HepG2 (cell line): Measurements from ENCODE around the gene CXADR. TPM values are rescaled to one million over a fixed set of nuclear protein-coding genes. Genes with fewer than 3 reads are reported as not detected.

ENCODE experiments used
- ATAC-seq: fragments of 200-7000 bp; cut with Tn5 transposase; 3 replicates; pipeline ENCODE4 v1.9.1; 2020; ENCODE audit warnings: mild to moderate bottlenecking, moderate library complexity
- BruUV-seq: library from RNA; stranded (reverse); fragments of 400-500 nt; replicated peaks from 2 replicates; lab custom pipeline; 2021; lab: Mats Ljungman, UMichigan
- CTCF ChIA-PET: fragments of 300-600 bp; formaldehyde crosslinking; extraction: SDS; loops from one replicate; lab custom pipeline; 2021; ENCODE audit warnings: low total read pairs, inconsistent platforms, low intra/inter-chr PET ratio; lab: Yijun Ruan, JAX
- POLR2A ChIA-PET: fragments of 350-600 bp; sonication (Branson Sonifier 250); formaldehyde crosslinking; loops from one replicate; lab custom pipeline; 2020; ENCODE audit warnings: antibody characterized with exemption, inconsistent platforms; lab: Yijun Ruan, JAX
- DNase-seq: peaks from one replicate; pipeline ENCODE4 v3.0.0-alpha.2; 2015; ENCODE audit warnings: low spot score
- FAIRE-seq: peaks from 3 replicates; lab custom pipeline; 2011; peaks lifted over from hg19 to GRCh38; lab: Jason Lieb, UNC
- H2AFZ ChIP-seq: one replicate; pipeline ENCODE4 v1.6.1; 2011; ENCODE audit warnings: low read length, inconsistent platforms
- H3K27ac ChIP-seq: fragments of 300-600 bp; 3 replicates; pipeline ENCODE4 v1.8.0; 2011; ENCODE audit warnings: mixed run types, mild to moderate bottlenecking, mixed read lengths, low read length, inconsistent platforms; ENCODE audit not compliant: insufficient read depth; ENCODE audit errors: extremely low read length
- H3K27me3 ChIP-seq, 2 experiments: fragments of 200-600 bp in 1 of 2; 2 replicates in 1 of 2; 3 replicates in 1 of 2; pipeline versions ENCODE4 v1.6.0 to v1.8.0; 2011; ENCODE audit warnings: low read length in 2 of 2, mild to moderate bottlenecking in 2 of 2, moderate library complexity in 2 of 2, inconsistent platforms in 1 of 2; ENCODE audit not compliant: insufficient read depth in 2 of 2, control insufficient read depth in 1 of 2
- H3K36me3 ChIP-seq, 2 experiments: fragments of 200-600 bp in 1 of 2; replicated peaks in 1 of 2; 2 replicates in 1 of 2; 3 replicates in 1 of 2; pipeline versions ENCODE4 v1.5.1 to v1.8.0; 2011; ENCODE audit warnings: low read length in 2 of 2, inconsistent platforms in 1 of 2; ENCODE audit not compliant: insufficient read depth in 2 of 2, control insufficient read depth in 1 of 2
- H3K4me1 ChIP-seq: 2 replicates; pipeline ENCODE4 v1.5.1; 2012; ENCODE audit warnings: low read length, inconsistent platforms; ENCODE audit not compliant: insufficient read depth
- H3K4me2 ChIP-seq: 2 replicates; pipeline ENCODE4 v1.6.0; 2011; ENCODE audit warnings: low read depth, low read length, inconsistent platforms
- H3K4me3 ChIP-seq, 3 experiments: fragments of 200-600 bp in 1 of 3; sonication (generic), shearing (Covaris generic) in 1 of 3; replicated peaks in 1 of 3; 2 replicates each; pipeline ENCODE4 v1.5.1; 2011 to 2016; ENCODE audit warnings: low read length in 3 of 3, inconsistent platforms in 2 of 3, low read depth in 2 of 3, mild to moderate bottlenecking in 2 of 3, control low read depth in 1 of 3, mixed read lengths in 1 of 3; ENCODE audit not compliant: insufficient read depth in 1 of 3
- H3K79me2 ChIP-seq: one replicate; pipeline ENCODE4 v1.6.1; 2011; ENCODE audit warnings: low read length, inconsistent platforms; ENCODE audit not compliant: insufficient read depth
- H3K9ac ChIP-seq: 2 replicates; pipeline ENCODE4 v1.6.0; 2011; ENCODE audit warnings: mild to moderate bottlenecking, low read depth, low read length, inconsistent platforms; ENCODE audit not compliant: insufficient read depth
- H3K9me3 ChIP-seq: 2 replicates; pipeline ENCODE4 v1.5.1; 2012; ENCODE audit warnings: mild to moderate bottlenecking, low read length
- H4K20me1 ChIP-seq: 2 replicates; pipeline ENCODE4 v1.6.0; 2011; ENCODE audit warnings: inconsistent platforms, mild to moderate bottlenecking, low read length, moderate library complexity; ENCODE audit not compliant: insufficient read depth
- CC2D1A ChIP-seq: sonication (generic); formaldehyde crosslinking; IDR thresholded peaks from 2 replicates; pipeline ENCODE4 v1.8.1; 2023; ENCODE audit warnings: mild to moderate bottlenecking, missing genetic modification reagents
- HES4 ChIP-seq: sonication (generic); formaldehyde crosslinking; IDR thresholded peaks from 2 replicates; pipeline ENCODE4 v1.9.0; 2021; ENCODE audit warnings: mild to moderate bottlenecking, missing genetic modification reagents, borderline replicate concordance
- KDM3A ChIP-seq: IDR thresholded peaks from 2 replicates; pipeline ENCODE4 v1.6.1; 2018; ENCODE audit warnings: low read depth, missing compliant biosample characterization
- MBNL3 ChIP-seq: fragments of 250-450 bp; sonication (Bioruptor Pico); conservative IDR thresholded peaks from 2 replicates; pipeline ENCODE4 v1.8.0; 2022; ENCODE audit warnings: mild to moderate bottlenecking, inconsistent platforms
- NFIC ChIP-seq: IDR thresholded peaks from 2 replicates; pipeline ENCODE4 v1.6.1; 2012; ENCODE audit warnings: mild to moderate bottlenecking, low read length, inconsistent platforms
- NR2F6 ChIP-seq, 2 experiments: IDR thresholded peaks; 2 replicates each; pipeline ENCODE4 v1.6.1; 2016; ENCODE audit warnings: antibody characterized with exemption in 1 of 2, mild to moderate bottlenecking in 1 of 2
- ZNF383 ChIP-seq: sonication (generic); formaldehyde crosslinking; IDR thresholded peaks from 2 replicates; pipeline ENCODE4 v1.4.0; 2020; ENCODE audit warnings: missing genetic modification reagents, mild to moderate bottlenecking, borderline replicate concordance
- ZNF564 ChIP-seq: sonication (generic); formaldehyde crosslinking; IDR thresholded peaks from 2 replicates; pipeline ENCODE4 v1.8.1; 2023; ENCODE audit warnings: mild to moderate bottlenecking, missing genetic modification reagents
- ZNF567 ChIP-seq: sonication (generic); formaldehyde crosslinking; IDR thresholded peaks from 2 replicates; pipeline ENCODE4 v1.8.1; 2023; ENCODE audit warnings: mild to moderate bottlenecking, missing genetic modification reagents, borderline replicate concordance
- ZNF619 ChIP-seq: sonication (generic); formaldehyde crosslinking; IDR thresholded peaks from 2 replicates; pipeline ENCODE4 v1.4.0; 2020; ENCODE audit warnings: mild to moderate bottlenecking, missing genetic modification reagents
- ZSCAN20 ChIP-seq: sonication (generic); formaldehyde crosslinking; IDR thresholded peaks from 2 replicates; pipeline ENCODE4 v1.4.0; 2020; ENCODE audit warnings: missing genetic modification reagents, mild to moderate bottlenecking, borderline replicate concordance
- ZSCAN9 ChIP-seq: IDR thresholded peaks from 2 replicates; pipeline ENCODE4 v1.6.1; 2016; ENCODE audit warnings: borderline replicate concordance
- WGBS: methylation state at CpG from one replicate; pipeline ENCODE4 v1.1.6; 2017; ENCODE audit warnings: low lambda C conversion rate; 5-methylcytosine and 5-hydroxymethylcytosine counted together
- in situ Hi-C: cut with HindIII; loops from 2 replicates; pipeline ENCODE4 v1.10.0; 2017; ENCODE audit warnings: low pct_unique_long_range_greater_than_20kb; ENCODE audit not compliant: extremely low pct_ligation_motif_present
- intact Hi-C: fragments of 100-400 bp; cut with micrococcal nuclease; formaldehyde crosslinking; loops from one replicate; pipeline ENCODE4 v1.10.0; 2022; ENCODE audit not compliant: unreplicated experiment
- polyA plus RNA-seq, 8 experiments: library from polyadenylated mRNA; depleted of rRNA in 3 of 8; stranded (reverse) in 7 of 8; unstranded in 1 of 8; fragments of >200 nt; fragmentation: Illumina TruSeq in 4 of 8; extraction: Trizol in 4 of 8; gene quantifications; 2 replicates each; pipeline versions ENCODE4 v1.2.1 to v1.2.3, GENCODE V29; 2011 to 2016; ENCODE audit warnings: low read depth in 4 of 8, missing spikeins in 1 of 8, mixed read lengths in 1 of 8; ENCODE audit not compliant: insufficient read depth in 1 of 8
- total RNA-seq, 5 experiments: library from RNA; depleted of rRNA; stranded (reverse); fragments of >200 nt; fragmentation: Illumina TruSeq; extraction: Trizol; gene quantifications; 2 replicates each; pipeline ENCODE4 v1.2.3, GENCODE V29; 2016; ENCODE audit warnings: low read depth in 1 of 5
- TF ChIP-seq, protein P1 (sequence below): IDR thresholded peaks from 2 replicates; pipeline ENCODE4 v1.6.1; 2018; ENCODE audit warnings: missing genetic modification reagents
- TF ChIP-seq, protein P2 (sequence below): sonication (generic); formaldehyde crosslinking; IDR thresholded peaks from 2 replicates; pipeline ENCODE4 v1.5.0; 2020; ENCODE audit warnings: missing genetic modification reagents
- TF ChIP-seq, protein P3 (sequence below): sonication (generic); formaldehyde crosslinking; IDR thresholded peaks from 2 replicates; pipeline ENCODE4 v1.4.0; 2020; ENCODE audit warnings: mild to moderate bottlenecking, missing genetic modification reagents, borderline replicate concordance

Gene CXADR
- total and polyA plus RNA-seq, 2 of the 13 experiments (the other 11 are each of a cell fraction or from before 2014, with no cell fraction given), result 86.8 to 110 TPM

DNA sequence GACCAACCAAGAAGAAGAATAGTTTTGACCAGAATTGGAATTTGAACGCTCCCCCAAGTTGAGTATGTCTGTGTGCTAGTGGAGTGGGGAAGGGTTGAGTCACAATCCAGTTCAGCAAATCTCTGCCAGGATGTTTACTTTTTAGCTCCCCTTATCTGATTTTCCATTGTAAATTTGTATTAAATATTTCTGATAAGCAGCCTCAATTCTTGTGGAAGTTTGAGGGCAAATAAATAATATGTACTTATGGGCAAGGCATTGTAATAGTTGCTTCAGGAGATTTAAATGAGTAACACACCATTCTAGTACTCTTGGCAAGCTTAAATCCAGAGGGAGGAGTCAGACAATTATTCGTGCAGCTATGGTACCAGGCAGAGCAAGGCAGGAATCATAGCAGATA, 14.4 kb downstream of the CXADR start:
- intact Hi-C loops (loop anchor here (2.0 kb wide), 1 partner anchor 14 kb away; the partner anchor contains the start of gene CXADR), in situ Hi-C loops (no loop called here)
- no TSS peak for BruUV-seq
- 2% methylated on average over 2 of the region's 2 CpGs for WGBS
- H3K9ac ChIP-seq, result no peak overlapping the region
- no peak overlapping the region for H2AFZ ChIP-seq
- H3K27ac ChIP-seq, result peak overlapping the region; percentile 58
- no peaks in the 10 kb centered on the region for H3K9me3 ChIP-seq
- H3K36me3 ChIP-seq, result peaks cover 0 to 10% of the 10 kb centered on the region in 2 experiments; a peak in 3 of 5 replicates
- no peaks in the 10 kb centered on the region for H3K27me3 ChIP-seq
- ATAC-seq, result peak; percentile 36
- peaks cover 95% of the 10 kb centered on the region for H3K79me2 ChIP-seq
- peak overlapping the region; percentile 49 for H3K4me2 ChIP-seq
- ChIA-PET POLR2A (interaction anchor here (0.8 to 1.3 kb wide), 6 partner anchors 8 to 73 kb away, joined by 3 to 11 read pairs (median 4); partner anchors contain the start of gene CXADR), CTCF (no interaction called here)
- no peak overlapping the region for H3K4me3 ChIP-seq
- peak; percentile 83 for DNase-seq
- peaks cover 98% of the 10 kb centered on the region for H3K4me1 ChIP-seq
- peak; percentile 73 for FAIRE-seq
- H4K20me1 ChIP-seq, result peaks cover 24% of the 10 kb centered on the region
- TF ChIP-seq, protein P1, sequence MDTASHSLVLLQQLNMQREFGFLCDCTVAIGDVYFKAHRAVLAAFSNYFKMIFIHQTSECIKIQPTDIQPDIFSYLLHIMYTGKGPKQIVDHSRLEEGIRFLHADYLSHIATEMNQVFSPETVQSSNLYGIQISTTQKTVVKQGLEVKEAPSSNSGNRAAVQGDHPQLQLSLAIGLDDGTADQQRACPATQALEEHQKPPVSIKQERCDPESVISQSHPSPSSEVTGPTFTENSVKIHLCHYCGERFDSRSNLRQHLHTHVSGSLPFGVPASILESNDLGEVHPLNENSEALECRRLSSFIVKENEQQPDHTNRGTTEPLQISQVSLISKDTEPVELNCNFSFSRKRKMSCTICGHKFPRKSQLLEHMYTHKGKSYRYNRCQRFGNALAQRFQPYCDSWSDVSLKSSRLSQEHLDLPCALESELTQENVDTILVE, result no peak; the same call in 1 of the 2 replicates
- TF ChIP-seq ZSCAN9 (CRISPR knock-in tag) (0 out of 2 replicates have a peak, but pooled peaks have one; percentile 62), HES4 (CRISPR knock-in tag) (no peak), ZNF383 (CRISPR knock-in tag) (no peak), ZNF619 (CRISPR knock-in tag) (no peak), NFIC (peak; percentile 74; the same call in 1 of the 2 replicates), ZNF567 (CRISPR knock-in tag) (no peak), NR2F6 (IDR thresholded peaks at IDR 0.05) (no peak), NR2F6 (CRISPR knock-in tag; IDR thresholded peaks at IDR 0.05) (peak; percentile 23; the same call in 1 of the 2 replicates), ZNF564 (no peak), KDM3A (no peak), ZSCAN20 (peak; percentile 53; the same call in 1 of the 2 replicates), CC2D1A (CRISPR knock-in tag) (no peak), MBNL3 (CRISPR knock-in tag) (no peak)
- TF ChIP-seq, protein P2, sequence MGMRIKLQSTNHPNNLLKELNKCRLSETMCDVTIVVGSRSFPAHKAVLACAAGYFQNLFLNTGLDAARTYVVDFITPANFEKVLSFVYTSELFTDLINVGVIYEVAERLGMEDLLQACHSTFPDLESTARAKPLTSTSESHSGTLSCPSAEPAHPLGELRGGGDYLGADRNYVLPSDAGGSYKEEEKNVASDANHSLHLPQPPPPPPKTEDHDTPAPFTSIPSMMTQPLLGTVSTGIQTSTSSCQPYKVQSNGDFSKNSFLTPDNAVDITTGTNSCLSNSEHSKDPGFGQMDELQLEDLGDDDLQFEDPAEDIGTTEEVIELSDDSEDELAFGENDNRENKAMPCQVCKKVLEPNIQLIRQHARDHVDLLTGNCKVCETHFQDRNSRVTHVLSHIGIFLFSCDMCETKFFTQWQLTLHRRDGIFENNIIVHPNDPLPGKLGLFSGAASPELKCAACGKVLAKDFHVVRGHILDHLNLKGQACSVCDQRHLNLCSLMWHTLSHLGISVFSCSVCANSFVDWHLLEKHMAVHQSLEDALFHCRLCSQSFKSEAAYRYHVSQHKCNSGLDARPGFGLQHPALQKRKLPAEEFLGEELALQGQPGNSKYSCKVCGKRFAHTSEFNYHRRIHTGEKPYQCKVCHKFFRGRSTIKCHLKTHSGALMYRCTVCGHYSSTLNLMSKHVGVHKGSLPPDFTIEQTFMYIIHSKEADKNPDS (CRISPR knock-in tag), result peak; percentile 30; the same call in 1 of the 2 replicates
- TF ChIP-seq, protein P3, sequence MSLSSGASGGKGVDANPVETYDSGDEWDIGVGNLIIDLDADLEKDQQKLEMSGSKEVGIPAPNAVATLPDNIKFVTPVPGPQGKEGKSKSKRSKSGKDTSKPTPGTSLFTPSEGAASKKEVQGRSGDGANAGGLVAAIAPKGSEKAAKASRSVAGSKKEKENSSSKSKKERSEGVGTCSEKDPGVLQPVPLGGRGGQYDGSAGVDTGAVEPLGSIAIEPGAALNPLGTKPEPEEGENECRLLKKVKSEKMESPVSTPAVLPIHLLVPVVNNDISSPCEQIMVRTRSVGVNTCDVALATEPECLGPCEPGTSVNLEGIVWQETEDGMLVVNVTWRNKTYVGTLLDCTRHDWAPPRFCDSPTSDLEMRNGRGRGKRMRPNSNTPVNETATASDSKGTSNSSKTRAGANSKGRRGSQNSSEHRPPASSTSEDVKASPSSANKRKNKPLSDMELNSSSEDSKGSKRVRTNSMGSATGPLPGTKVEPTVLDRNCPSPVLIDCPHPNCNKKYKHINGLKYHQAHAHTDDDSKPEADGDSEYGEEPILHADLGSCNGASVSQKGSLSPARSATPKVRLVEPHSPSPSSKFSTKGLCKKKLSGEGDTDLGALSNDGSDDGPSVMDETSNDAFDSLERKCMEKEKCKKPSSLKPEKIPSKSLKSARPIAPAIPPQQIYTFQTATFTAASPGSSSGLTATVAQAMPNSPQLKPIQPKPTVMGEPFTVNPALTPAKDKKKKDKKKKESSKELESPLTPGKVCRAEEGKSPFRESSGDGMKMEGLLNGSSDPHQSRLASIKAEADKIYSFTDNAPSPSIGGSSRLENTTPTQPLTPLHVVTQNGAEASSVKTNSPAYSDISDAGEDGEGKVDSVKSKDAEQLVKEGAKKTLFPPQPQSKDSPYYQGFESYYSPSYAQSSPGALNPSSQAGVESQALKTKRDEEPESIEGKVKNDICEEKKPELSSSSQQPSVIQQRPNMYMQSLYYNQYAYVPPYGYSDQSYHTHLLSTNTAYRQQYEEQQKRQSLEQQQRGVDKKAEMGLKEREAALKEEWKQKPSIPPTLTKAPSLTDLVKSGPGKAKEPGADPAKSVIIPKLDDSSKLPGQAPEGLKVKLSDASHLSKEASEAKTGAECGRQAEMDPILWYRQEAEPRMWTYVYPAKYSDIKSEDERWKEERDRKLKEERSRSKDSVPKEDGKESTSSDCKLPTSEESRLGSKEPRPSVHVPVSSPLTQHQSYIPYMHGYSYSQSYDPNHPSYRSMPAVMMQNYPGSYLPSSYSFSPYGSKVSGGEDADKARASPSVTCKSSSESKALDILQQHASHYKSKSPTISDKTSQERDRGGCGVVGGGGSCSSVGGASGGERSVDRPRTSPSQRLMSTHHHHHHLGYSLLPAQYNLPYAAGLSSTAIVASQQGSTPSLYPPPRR, result 0 out of 2 replicates have a peak, but pooled peaks have one; percentile 26
